ENCODE results near the gene PNMA6F.

PNMA6F gene

DNA sequence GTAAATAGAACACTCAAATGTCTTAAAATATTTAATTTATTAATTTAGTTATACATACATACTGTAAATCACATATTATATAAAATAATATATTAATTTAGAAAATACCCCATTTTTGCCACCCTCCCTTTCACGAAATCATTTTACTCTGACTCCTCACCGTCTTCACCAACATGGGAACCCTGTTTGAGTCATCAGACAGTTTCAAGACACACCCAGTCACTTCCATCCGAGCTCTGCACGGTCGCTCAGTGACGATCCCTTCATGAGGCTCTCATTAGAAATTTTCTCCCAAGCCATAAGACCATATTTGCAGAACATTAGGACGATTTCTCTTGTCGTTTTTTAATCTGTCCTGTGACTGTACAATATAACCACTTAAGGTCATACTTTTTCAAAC lies 26.9 kb upstream of the PNMA6F start:
- no peak for DNase-seq (ENCODE audit: low spot score)
- in situ Hi-C loops (cut with MboI; ENCODE audit: low sequenced_read_pairs, unreplicated experiment), result no loop called here
- TF ChIP-seq, protein P1, sequence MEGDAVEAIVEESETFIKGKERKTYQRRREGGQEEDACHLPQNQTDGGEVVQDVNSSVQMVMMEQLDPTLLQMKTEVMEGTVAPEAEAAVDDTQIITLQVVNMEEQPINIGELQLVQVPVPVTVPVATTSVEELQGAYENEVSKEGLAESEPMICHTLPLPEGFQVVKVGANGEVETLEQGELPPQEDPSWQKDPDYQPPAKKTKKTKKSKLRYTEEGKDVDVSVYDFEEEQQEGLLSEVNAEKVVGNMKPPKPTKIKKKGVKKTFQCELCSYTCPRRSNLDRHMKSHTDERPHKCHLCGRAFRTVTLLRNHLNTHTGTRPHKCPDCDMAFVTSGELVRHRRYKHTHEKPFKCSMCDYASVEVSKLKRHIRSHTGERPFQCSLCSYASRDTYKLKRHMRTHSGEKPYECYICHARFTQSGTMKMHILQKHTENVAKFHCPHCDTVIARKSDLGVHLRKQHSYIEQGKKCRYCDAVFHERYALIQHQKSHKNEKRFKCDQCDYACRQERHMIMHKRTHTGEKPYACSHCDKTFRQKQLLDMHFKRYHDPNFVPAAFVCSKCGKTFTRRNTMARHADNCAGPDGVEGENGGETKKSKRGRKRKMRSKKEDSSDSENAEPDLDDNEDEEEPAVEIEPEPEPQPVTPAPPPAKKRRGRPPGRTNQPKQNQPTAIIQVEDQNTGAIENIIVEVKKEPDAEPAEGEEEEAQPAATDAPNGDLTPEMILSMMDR (IDR thresholded peaks at IDR 0.05; ENCODE audit: borderline replicate concordance, control extremely low read depth, extremely low read depth, insufficient read depth, missing control alignments), result no peak

DNA sequence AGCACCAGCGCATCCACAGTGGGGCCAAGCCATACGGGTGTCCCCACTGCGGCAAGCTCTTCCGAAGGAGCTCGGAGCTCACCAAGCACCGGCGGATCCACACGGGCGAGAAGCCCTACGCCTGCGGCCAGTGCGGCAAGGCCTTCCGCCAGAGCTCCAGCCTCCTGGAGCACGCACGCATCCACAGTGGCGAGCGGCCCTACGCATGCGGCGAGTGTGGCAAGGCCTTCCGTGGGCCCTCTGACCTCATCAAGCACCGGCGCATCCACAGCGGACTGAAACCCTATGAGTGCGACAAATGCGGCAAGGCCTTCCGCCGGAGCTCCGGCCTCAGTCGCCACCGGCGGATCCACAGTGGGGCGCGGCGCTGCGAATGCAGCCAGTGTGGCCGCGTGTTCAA lies 26.0 kb upstream of the PNMA6F start:
- TF ChIP-seq, protein P1 (IDR thresholded peaks at IDR 0.05; ENCODE audit: borderline replicate concordance, control extremely low read depth, extremely low read depth, insufficient read depth, missing control alignments), result no peak

DNA sequence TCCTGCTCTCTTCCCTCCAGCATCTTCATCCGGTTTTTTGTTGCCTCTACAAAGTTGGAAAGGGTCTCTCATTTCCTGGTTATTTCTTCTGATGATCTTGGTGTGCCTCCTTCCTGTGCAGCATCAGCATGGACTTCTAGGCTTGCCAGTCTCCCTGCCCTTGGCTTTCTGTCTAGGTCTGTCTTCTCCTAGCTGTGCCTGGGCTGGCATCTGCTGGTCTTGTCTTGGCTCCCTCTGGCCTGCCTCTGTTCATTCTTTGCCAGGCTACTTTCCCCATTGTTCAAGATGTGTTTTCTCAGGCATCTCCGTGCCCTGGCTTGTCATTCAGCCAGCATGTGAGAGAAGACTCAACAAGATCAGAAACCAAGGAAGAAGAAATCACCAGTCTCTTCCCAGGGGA lies 22.1 kb upstream of the PNMA6F start:
- TF ChIP-seq, protein P1 (IDR thresholded peaks at IDR 0.05; ENCODE audit: borderline replicate concordance, control extremely low read depth, extremely low read depth, insufficient read depth, missing control alignments), result no peak
- in situ Hi-C loops (cut with MboI; ENCODE audit: low sequenced_read_pairs, unreplicated experiment), result no loop called here
- DNase-seq (ENCODE audit: low spot score), result no peak

More for the DNA sequence above, 26.0 kb upstream of the PNMA6F start:
- DNase-seq (ENCODE audit: low spot score), result no peak
- in situ Hi-C loops (cut with MboI; ENCODE audit: low sequenced_read_pairs, unreplicated experiment), result no loop called here

DNA sequence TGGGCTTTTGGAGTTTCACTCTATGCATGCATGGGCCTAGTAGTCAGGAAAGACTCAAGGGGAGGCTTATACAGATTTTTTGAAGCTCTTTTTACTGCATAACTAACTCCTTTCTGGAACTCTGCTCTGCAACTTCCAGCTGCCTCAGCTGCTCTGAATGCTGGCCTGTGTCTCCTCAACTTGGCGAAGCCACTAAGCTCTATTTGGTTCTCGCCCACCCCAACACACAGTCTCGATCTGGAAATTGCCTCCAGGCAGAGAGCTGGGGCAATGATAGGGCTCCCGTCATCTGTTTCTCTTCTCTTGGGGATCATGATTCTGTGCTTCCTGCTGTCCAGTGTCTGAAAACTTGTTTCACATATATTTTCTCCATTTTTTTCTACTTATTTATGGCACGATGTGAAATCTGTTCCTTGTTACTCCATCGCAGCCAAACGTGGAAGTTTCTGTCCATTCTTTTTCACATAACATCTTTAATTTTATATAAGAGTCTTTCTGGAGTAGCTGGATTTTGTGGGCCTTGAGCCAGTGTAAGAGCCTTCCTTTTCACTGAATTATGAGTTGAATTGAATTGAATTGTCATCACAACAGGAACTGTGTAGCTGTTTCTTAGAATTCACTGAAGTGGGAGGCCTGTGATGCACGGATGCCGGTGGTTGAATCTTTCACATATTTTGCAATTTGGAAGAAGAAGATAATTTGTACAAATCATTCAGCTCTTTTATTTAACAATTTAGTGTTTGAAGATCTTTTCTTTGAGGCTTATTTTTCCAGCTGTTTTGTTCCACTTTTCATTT lies 21.4 kb upstream of the PNMA6F start:
- TF ChIP-seq, protein P1 (IDR thresholded peaks at IDR 0.05; ENCODE audit: borderline replicate concordance, control extremely low read depth, extremely low read depth, insufficient read depth, missing control alignments), result no peak
- in situ Hi-C loops (cut with MboI; ENCODE audit: low sequenced_read_pairs, unreplicated experiment), result no loop called here
- DNase-seq (ENCODE audit: low spot score), result no peak

GRCh38 chrX:153340111-153340510 lies 18.5 kb upstream of the PNMA6F start:
- TF ChIP-seq, protein P1 (IDR thresholded peaks at IDR 0.05; ENCODE audit: borderline replicate concordance, control extremely low read depth, extremely low read depth, insufficient read depth, missing control alignments), result no peak
- in situ Hi-C loops (cut with MboI; ENCODE audit: low sequenced_read_pairs, unreplicated experiment), result no loop called here
- DNase-seq (ENCODE audit: low spot score), result no peak

GRCh38 chrX:153339662-153340061 lies 18.1 kb upstream of the PNMA6F start:
- in situ Hi-C loops (cut with MboI; ENCODE audit: low sequenced_read_pairs, unreplicated experiment), result no loop called here
- TF ChIP-seq, protein P1 (IDR thresholded peaks at IDR 0.05; ENCODE audit: borderline replicate concordance, control extremely low read depth, extremely low read depth, insufficient read depth, missing control alignments), result no peak
- no peak for DNase-seq (ENCODE audit: low spot score)

Data from GM13976 (cell line).